WTC11 (cell line): ENCODE data around the gene GABRR2.

Experiments
- SP1 ChIP-seq: sonication (generic); formaldehyde crosslinking; conservative IDR thresholded peaks from 2 replicates; pipeline ENCODE4 v1.8.1; 2022; ENCODE audit warnings: missing genetic modification reagents
- TF ChIP-seq, protein P1 (sequence below): fragments of 250-450 bp; sonication (Bioruptor Pico); IDR thresholded peaks from 2 replicates; pipeline ENCODE4 v2.1.2; 2022; ENCODE audit warnings: mild to moderate bottlenecking, moderate library complexity

DNA sequence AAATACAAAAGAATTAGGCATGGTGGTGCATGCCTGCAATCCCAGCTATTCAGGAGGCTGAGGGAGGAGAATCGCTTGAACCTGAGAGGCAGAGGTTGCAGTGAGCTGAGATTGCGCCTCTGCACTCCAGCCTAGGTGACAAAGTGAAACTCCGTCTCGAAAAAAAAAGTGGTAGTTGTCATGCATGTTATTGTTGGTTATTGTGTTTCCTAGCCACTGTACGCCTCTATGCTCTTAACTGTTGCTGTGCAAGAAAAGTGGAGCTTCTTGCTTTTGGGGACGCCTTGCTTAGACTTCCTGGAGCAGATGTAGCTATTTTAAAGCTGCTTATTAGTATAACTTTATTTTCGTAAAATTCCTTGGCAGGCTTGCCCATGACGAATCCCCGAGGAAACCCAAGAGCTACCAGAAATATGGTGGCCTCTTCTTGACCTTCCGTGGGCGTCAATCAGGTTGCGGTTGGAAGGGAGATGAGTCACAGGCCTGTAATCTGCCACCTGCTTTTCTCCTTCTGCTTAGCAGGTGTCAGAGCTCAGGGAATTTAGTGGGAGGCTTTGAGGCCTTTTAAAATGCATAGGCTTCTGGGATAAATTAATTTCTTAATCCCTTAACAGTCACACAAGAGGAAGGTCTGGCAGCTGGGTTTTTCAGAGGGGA lies 17.3 kb downstream of the GABRR2 start:
- TF ChIP-seq, protein P1, sequence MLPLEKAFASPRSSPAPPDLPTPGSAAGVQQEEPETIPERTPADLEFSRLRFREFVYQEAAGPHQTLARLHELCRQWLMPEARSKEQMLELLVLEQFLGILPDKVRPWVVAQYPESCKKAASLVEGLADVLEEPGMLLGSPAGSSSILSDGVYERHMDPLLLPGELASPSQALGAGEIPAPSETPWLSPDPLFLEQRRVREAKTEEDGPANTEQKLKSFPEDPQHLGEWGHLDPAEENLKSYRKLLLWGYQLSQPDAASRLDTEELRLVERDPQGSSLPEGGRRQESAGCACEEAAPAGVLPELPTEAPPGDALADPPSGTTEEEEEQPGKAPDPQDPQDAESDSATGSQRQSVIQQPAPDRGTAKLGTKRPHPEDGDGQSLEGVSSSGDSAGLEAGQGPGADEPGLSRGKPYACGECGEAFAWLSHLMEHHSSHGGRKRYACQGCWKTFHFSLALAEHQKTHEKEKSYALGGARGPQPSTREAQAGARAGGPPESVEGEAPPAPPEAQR (CRISPR knock-in tag), result no peak
- TF ChIP-seq SP1 (CRISPR knock-in tag), result no peak
